HG03175 (cell line): ENCODE results near the gene C14orf119.
"Not testable (repeated sequence)": the region's sequence is repeated elsewhere in the genome, so short reads cannot be mapped to it uniquely, and the experiment has no call there.

Source experiments
- ATAC-seq: cut with Tn5 transposase; IDR thresholded peaks from one replicate; pipeline ENCODE4 v1.9.1; 2021; ENCODE audit warnings: mild to moderate bottlenecking, moderate library complexity; ENCODE audit not compliant: unreplicated experiment

The C14orf119 gene

DNA sequence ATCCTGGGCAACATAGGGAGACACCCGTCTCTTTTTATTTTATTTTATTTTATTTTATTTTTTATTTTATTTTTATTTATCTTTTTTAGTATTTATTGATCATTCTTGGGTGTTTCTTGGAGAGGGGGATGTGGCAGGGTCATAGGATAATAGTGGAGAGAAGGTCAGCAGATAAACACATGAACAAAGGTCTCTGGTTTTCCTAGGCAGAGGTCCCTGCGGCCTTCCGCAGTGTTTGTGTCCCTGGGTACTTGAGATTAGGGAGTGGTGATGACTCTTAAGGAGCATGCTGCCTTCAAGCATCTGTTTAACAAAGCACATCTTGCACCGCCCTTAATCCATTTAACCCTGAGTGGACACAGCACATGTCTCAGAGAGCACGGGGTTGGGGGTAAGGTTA lies 12.3 kb downstream of the C14orf119 start:
- ATAC-seq: not testable (repeated sequence)

- not testable (repeated sequence) for ATAC-seq
Observed at GRCh38 chr14:23108169-23108568, 12.9 kb downstream of the C14orf119 start.

- no peak for ATAC-seq
Observed at GRCh38 chr14:23109769-23110168, 14.5 kb downstream of the C14orf119 start.

DNA sequence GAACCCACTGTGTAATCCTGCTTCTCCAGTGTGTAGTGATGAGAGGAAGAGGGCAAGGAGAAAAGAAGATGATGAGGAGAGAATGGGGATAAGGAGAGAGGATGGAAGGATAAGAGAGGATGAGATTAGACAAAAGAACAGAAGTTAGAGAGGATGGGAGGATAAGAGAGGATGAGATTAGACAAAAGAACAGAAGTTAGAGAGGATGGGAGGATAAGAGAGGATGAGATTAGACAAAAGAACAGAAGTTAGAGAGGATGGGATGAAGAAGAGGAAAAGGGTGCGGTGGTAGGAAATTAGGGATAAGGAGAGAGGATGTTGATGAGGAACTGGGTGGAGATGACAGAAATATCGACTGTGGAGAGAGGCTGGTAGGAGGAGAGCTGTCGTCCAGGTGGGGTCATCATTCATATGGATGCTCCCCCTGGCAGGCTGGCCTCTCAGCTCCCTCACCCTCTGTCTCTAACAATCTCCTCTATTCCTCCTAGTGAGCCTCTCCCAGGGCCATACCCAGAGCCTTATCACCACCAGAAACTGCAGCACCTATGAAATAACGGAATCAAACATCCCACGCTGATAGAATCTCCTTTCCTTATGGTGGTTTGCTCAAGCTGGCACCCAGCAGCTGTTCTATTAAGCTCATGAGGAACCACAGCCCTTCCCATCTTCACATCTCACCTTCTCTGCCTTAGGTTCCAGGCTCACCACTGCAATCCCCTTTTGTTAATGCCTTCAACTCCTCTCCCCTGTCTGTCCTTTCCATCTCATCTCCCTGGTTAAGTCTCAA lies 15.5 kb downstream of the C14orf119 start:
- no peak for ATAC-seq

DNA sequence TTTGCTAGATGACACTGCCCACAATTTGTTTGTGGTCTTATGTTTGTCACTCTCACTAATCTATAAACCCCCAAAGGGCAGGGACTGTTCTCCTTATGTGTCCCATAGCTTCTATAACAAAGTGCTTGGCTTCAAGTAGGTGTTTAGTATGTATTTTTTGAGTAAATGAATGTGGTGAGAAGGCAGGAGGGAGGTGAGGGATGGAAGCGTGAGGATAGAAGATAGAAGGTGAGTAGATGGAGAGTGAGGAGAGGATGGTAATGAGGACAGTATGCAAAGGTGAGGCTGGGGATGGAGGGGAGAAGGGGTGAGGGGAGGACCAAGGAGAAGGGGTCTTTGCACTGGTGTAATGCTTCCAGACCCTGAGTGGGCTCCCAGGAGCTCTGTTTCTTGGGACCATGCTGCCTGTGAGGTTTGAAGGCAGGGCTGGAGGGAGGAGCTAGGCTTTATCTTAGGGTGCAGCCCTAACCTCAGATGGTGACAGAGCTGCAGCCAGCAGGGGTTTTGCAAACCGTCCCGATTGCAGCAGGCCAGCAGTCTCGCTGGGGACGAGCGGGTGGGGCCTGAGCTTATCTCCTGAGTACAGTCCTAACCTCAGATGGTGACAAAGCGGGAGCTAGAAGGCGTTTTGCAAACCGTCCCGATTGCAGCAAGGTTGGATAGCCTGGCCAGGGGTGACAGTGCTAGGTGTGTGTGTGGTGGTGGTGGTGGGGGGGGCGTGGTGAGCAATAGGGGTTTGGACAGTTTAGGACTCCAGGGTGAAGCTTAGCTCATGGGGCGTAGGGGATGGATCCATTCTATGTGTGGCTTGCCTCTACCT lies 17.3 kb downstream of the C14orf119 start:
- ATAC-seq: no peak

- ATAC-seq: no peak
Observed at GRCh38 chr14:23113431-23114119, 18.3 kb downstream of the C14orf119 start.

- no peak for ATAC-seq
Observed at GRCh38 chr14:23114120-23114458, 18.8 kb downstream of the C14orf119 start.

DNA sequence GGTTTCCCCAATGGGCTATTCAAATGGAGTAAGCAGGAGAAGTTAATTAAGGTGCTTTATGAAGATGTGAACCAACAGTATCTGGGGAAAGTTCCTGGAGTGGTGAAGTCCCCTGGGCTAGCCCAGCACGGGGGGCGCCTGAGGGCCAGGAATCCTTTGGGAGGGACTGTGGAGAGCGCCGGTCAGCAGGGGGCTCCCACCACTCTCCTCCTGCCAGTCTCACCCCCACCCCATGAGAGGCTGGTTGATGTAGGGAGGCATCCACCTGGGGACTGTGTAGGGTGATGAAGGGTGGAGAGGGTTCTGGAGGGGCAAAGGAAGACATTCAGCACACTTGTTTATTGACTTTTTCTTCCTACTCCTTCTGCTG lies 19.3 kb downstream of the C14orf119 start:
- ATAC-seq: no peak

DNA sequence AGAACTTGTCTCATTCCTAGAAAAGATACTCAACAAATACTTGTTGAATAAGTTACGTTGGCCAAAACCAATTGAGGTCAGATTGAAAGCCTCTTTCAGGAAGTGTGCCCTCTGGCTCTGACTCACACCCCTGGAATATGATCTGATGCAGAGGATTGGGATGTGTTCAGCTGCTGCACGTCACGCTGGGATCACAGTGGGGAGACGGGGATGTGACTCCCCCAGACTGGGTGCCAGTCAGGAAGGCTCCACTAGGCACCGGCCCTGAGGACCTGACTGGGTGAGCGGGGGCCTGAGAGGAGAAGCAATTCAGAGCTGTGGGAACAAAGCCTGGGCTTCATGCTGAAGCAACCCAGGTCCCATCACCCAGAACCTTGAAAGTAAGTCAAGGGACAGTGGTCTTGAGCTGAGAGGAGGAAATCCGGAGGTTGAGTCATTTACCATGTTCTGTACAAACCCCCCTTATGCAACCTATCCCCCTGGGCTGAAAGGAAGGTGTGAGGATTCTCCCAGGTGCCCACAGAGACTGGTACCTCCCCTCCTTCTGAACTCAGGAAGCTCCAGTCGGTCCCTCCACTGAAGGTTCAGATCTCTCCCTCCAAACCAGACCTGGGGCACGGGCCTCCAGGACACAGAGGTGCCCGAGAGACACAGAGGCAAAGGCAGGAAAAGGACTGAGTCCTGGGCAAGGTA lies 19.9 kb downstream of the C14orf119 start:
- no peak for ATAC-seq

DNA sequence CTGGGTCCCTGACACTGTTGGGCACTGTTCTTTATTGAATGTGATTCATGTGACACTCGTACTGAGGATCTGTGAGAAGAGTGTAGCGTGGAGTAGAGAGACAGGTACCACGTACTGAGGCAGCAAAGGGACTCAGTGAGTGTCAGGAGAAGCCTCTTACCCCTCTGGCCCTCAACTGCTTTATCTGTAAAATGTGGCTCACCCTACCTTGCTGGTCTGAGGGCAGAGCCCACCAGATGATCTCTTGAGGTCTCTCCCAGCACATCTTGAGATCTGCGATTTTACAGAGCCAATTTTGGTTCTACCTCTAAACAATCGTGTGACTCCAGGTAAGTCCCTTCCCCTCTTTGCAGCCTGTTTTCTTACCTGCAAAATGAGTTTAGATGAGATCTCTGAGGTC lies 20.6 kb downstream of the C14orf119 start:
- ATAC-seq: no peak

GRCh38 chr14:23117371-23118020 lies 22.2 kb downstream of the C14orf119 start:
- ATAC-seq: no peak

GRCh38 chr14:23118506-23119362 lies 23.4 kb downstream of the C14orf119 start, which contains the start of gene CEBPE:
TSS of gene CEBPE (minus strand) at chr14:23119255. CDS start at chr14:23119091, 164 bp downstream.
- no peak for ATAC-seq

- ATAC-seq: no peak
Observed at GRCh38 chr14:23119363-23120327, 24.3 kb downstream of the C14orf119 start.

GRCh38 chr14:23120541-23121251 lies 25.4 kb downstream of the C14orf119 start:
- ATAC-seq: peak; percentile 73

DNA sequence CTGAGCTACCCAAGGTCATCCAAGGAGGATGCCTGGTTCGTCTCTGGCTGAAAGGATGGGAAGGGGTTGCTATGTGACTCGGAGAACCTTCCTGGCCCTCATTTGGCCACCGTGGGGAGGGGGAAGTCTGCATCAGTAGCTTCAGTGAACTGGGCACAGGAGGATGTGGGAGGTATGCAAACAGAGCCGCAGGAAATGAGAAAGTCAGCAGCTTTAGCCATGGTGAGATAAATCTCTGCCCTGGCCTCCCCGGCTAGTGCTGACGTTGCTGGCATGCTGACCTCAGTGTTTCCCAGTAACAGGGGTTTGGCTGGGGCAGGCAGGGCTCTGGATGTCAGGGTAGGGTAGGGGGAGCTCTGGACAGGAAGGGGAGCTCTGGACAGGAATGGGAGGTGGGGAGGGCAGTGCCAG lies 26.1 kb downstream of the C14orf119 start:
- peak; percentile 47 for ATAC-seq

DNA sequence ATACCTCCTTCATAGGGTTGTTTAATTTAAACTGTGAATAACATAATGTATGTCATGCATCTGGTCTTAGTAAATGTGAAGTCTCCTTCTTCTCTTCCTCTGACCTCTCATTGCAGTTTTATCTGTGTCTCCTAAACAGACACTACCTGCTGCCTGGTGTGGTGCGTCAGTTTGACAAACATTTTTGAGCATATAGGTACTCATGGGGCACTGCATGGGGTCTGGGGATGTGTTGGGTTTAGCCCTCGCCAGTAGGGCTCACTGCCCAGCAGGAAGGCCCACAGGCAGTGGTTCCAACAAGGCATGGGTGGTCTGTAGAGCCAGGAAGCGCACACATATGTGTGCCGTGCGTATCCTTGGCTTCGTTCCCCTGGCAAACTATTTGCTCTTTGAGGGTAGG lies 26.8 kb downstream of the C14orf119 start:
- ATAC-seq: no peak

- no peak for ATAC-seq
Observed at GRCh38 chr14:23123419-23123818, 28.1 kb downstream of the C14orf119 start.
